Ramos (cell line): ENCODE measurements around the gene LRRC58.
"Not testable (repeated sequence)": the region's sequence is repeated elsewhere in the genome, so short reads cannot be mapped to it uniquely, and the experiment has no call there.

Experiments
- in situ Hi-C: fragments of 300-500 bp; cut with MboI; formaldehyde crosslinking; loops from one replicate; pipeline ENCODE4 v1.14.3; 2022; ENCODE audit warnings: low sequenced_read_pairs; ENCODE audit not compliant: unreplicated experiment

LRRC58 gene

GRCh38 chr3:120348991-120349854 is at the start of gene LRRC58:
Gene LRRC58, minus strand, starts transcription at chr3:120349354. Its CDS starts 111 bp downstream, at chr3:120349243.
- in situ Hi-C loops, result no loop called here

GRCh38 chr3:120396469-120396868 is 47.3 kb upstream of the LRRC58 start:
- in situ Hi-C loops, result no loop called here

- in situ Hi-C loops, result no loop called here
These were observed 45.2 kb upstream of the LRRC58 start for GRCh38 chr3:120394347-120394746.

GRCh38 chr3:120393761-120394160 is 44.6 kb upstream of the LRRC58 start:
- in situ Hi-C loops, result no loop called here

DNA sequence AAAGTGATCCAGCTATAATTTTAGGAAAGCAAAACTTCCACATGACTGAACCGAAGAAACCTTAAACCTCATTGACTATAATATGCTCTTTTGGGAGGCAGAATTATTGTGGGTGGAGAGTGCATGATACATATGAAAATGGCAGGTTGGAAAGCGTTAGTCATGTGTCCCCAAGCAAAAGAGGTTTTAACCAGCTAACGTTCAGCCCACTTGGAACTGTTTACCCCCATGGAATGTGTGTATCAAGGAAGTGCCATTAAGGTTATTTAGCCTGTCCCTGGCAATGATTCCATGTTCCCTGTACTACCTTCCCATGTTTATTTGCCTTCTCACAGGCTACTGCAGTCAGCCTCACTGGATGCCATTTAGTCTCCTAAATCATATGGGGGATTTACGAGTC is 44.1 kb upstream of the LRRC58 start:
- in situ Hi-C loops, result no loop called here

- in situ Hi-C loops, result no loop called here
These were observed 33.8 kb upstream of the LRRC58 start for GRCh38 chr3:120382941-120383447.

- in situ Hi-C loops, result no loop called here
These were observed 32.3 kb upstream of the LRRC58 start for GRCh38 chr3:120381503-120381902.

DNA sequence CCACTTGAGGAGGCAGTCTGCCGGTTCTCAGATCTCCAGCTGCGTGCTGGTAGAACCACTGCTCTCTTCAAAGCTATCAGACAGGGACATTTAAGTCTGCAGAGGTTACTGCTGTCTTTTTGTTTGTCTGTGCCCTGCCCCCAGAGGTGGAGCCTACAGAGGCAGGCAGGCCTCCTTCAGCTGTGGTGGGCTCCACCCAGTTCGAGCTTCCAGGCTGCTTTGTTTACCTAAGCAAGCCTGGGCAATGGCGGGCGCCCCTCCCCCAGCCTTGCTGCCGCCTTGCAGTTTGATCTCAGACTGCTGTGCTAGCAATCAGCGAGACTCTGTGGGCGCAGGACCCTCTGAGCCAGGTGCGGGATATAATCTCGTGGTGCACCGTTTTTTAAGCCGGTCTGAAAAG is 28.8 kb upstream of the LRRC58 start:
- in situ Hi-C loops, result not testable (repeated sequence)

- in situ Hi-C loops, result no loop called here
These were observed 21.3 kb upstream of the LRRC58 start for GRCh38 chr3:120370463-120370862.

GRCh38 chr3:120369037-120369467 is 19.9 kb upstream of the LRRC58 start:
- in situ Hi-C loops, result no loop called here

- in situ Hi-C loops, result no loop called here
These were observed 19.0 kb upstream of the LRRC58 start for GRCh38 chr3:120368172-120368571.

GRCh38 chr3:120364821-120365220 is 15.7 kb upstream of the LRRC58 start:
- in situ Hi-C loops, result no loop called here

DNA sequence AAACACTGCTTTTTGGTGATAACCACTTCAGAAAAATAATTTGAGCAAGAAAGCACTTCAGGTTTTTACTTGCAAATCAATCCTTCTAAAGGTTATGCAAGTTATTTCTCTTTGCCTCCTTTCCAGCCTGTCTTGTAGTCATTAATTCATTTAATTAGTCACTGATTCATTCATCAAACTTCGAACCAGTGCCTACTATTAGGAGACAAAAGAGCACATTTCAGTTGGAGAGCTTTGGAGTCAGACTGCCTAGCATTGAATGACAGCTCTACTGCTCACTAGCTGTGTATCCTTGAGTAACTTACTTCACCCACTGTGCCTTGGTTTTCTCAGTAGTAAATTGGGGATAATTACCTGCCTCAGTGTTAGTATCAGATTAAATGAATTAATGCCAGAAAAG is 14.9 kb upstream of the LRRC58 start:
- in situ Hi-C loops, result no loop called here

DNA sequence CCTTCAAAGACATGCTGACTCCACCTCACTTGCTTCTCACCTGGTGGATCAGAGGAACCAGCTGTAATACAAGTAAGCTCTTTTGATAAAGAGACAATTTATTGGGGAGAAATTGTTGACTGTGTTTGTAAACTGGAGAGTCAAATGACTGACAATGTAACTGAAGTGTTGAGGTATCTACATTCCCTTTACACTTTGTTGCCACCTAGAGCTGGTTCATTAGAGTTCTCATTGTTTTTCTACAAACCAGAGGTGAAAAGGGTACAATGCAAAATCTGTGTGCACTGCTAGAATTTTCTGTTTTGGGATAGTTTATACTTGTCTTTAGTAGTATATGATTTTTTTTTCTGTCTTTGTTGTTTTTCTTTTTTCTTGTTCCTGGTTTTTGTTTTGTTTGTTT is 8.7 kb upstream of the LRRC58 start:
- in situ Hi-C loops, result no loop called here

DNA sequence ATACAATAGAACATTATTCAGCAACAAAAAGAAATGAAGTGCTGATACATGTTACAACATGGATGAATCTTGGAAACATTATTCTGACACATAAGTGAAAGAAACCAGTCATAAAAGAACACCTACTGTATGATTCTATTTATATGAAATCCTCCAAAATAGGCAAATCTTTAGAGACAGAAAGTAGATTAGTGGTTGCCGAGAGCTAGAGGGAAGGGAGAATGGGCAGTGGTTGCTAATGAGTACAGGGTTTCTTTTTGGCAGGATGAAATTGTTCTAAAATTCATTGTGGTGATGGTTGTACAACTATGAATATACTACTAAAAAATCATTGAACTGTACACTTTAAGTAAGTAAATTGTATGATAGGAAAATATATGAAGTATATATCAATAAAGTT is 6.3 kb upstream of the LRRC58 start:
- in situ Hi-C loops, result no loop called here

DNA sequence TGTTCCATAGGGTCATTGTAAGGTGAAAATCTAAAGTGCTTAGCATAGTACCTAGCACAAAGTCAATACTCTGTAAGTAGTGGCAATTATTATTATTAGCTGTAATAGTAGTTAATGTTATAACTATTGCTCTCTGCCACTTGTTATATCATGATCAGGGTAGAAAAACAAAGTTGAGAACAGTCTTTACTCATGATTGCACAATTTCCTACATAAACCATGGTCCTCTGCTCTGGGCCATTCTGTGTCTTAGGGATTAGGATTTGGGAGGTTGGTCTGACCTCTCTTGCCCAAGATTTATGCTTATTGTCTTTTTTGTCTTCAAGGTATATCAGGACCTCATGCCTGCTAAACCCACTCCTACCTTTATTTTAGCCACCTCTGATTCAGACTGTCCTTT is 4.3 kb upstream of the LRRC58 start:
- in situ Hi-C loops, result no loop called here

DNA sequence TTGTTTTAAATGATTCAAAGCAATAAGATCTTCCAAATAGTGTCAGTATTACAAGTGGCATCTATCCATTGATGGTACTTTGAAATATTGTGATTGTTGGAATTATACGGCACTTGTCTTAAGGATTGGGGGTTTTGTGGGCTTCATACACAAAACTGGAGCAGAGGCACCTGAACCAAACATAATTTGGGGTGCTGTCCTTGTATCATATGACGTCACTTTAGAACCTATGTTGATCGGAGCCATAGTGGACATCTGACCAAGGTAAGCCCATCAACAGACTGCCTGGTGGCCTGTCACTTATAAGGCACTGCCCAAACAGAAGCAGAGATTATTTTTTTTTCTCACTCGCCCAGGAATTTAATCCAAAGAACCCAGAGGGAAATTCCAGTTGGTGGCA is 2.9 kb upstream of the LRRC58 start:
- in situ Hi-C loops, result no loop called here

GRCh38 chr3:120350401-120350941 is 1.3 kb upstream of the LRRC58 start:
- in situ Hi-C loops, result no loop called here

- in situ Hi-C loops, result no loop called here
These were observed 636 bp upstream of the LRRC58 start for GRCh38 chr3:120349855-120350125.

DNA sequence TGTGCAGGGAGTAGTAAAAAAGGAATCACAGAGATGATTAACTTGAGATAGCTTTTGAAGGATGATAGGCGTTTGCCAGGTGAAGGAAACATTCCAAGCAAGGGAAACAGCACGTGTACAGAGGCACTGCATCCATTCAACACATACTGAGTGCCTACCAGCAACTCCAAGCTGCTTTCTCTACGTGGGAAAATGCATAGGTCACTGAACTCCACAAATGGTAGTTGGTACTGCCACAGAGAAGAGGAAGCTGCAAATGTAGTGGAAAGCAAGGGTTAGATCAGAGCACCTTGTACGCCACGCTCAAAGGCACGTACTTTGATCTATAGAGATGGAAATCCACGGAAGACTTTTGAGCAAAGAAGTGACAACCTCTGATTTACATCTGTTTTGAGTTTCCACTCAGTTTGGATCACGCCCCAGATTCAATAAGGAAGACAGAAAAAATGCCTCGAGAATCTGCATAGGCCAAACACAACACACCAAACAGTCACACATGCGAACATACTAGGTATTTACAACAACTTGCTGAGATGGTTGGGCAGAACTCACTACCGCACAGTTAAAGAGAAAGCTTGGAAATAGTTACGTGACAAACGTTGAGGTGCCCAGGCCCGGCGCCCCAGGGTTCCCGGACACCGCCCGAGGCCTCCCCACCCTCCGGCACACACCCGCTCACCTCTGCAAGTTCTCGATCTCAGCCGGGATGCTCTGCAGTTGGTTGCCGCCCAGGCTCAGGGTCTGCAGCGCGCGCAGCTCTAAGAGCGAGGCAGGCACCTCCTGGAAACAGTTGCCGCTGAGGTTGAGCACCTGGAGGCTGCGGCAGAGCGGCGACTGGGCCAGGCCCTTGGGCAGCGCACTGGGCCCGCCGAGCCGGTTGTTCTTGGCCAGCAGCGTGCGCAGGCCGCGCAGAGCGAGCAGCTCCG is 826 bp downstream of the LRRC58 start:
- in situ Hi-C loops, result no loop called here

GRCh38 chr3:120344349-120344748 is 4.8 kb downstream of the LRRC58 start:
- in situ Hi-C loops, result no loop called here
